Endothelial cell of umbilical vein (primary cell): ENCODE measurements around the gene AACS. TPM values are rescaled to one million over a fixed set of nuclear protein-coding genes. Genes with fewer than 3 reads are reported as not detected.

Experiments used
- BruUV-seq: library from RNA; stranded (reverse); fragments of 400-500 nt; replicated peaks from 2 replicates; lab custom pipeline; 2021; lab: Mats Ljungman, UMichigan
- CTCF ChIA-PET: fragments of 300-600, 350-600 bp; sonication (Branson Sonifier 250); formaldehyde crosslinking; loops from one replicate; lab custom pipeline; 2021; ENCODE audit warnings: antibody characterized with exemption, inconsistent platforms; lab: Charles Lee
- POLR2A ChIA-PET: fragments of 300-600, 350-600 bp; sonication (Branson Sonifier 250); formaldehyde crosslinking; loops from one replicate; lab custom pipeline; 2021; ENCODE audit warnings: antibody characterized with exemption, inconsistent platforms; lab: Charles Lee
- DNase-seq: peaks from one replicate; pipeline ENCODE4 v3.0.0-alpha.2; 2011; ENCODE audit warnings: low read depth, low spot score
- FAIRE-seq: peaks from 2 replicates; lab custom pipeline; 2011; peaks lifted over from hg19 to GRCh38; lab: Jason Lieb, UNC
- H2AFZ ChIP-seq: 2 replicates; pipeline ENCODE4 v1.6.0; 2012; ENCODE audit warnings: low read depth, low read length, control low read depth, inconsistent platforms
- H3K27ac ChIP-seq: 2 replicates; pipeline ENCODE4 v1.5.1; 2011; ENCODE audit warnings: low read depth, mild to moderate bottlenecking, control low read depth, low read length, moderate library complexity; ENCODE audit not compliant: insufficient read depth
- H3K27me3 ChIP-seq, 2 experiments: 2 replicates each; pipeline versions ENCODE4 v1.6.0 to v1.6.1; 2011; ENCODE audit warnings: low read length in 2 of 2, mixed read lengths in 1 of 2; ENCODE audit not compliant: control insufficient read depth in 2 of 2, insufficient read depth in 2 of 2
- H3K36me3 ChIP-seq, 2 experiments: 2 replicates in 1 of 2; 3 replicates in 1 of 2; pipeline ENCODE4 v1.5.1; 2011; ENCODE audit warnings: low read length in 2 of 2, mild to moderate bottlenecking in 1 of 2, moderate library complexity in 1 of 2; ENCODE audit not compliant: control insufficient read depth in 2 of 2, insufficient read depth in 2 of 2; ENCODE audit errors: extremely low read depth in 1 of 2
- H3K4me1 ChIP-seq: 3 replicates; pipeline ENCODE4 v1.5.1; 2011; ENCODE audit warnings: mild to moderate bottlenecking, low read length; ENCODE audit not compliant: control insufficient read depth, insufficient read depth; ENCODE audit errors: extremely low read depth
- H3K4me2 ChIP-seq: 2 replicates; pipeline ENCODE4 v1.6.1; 2011; ENCODE audit warnings: low read length, control low read depth, mixed read lengths; ENCODE audit not compliant: insufficient read depth
- H3K4me3 ChIP-seq, 3 experiments: fragments of 200-600 bp in 1 of 3; sonication (generic), shearing (Covaris generic) in 1 of 3; replicated peaks in 1 of 3; 2 replicates each; pipeline ENCODE4 v1.5.1; 2011 to 2016; ENCODE audit warnings: control low read depth in 3 of 3, low read length in 3 of 3, mild to moderate bottlenecking in 2 of 3, inconsistent platforms in 1 of 3, low read depth in 1 of 3, moderate library complexity in 1 of 3; ENCODE audit not compliant: insufficient read depth in 1 of 3
- H3K79me2 ChIP-seq: 2 replicates; pipeline ENCODE4 v1.6.0; 2012; ENCODE audit warnings: low read length, inconsistent platforms; ENCODE audit not compliant: control insufficient read depth, insufficient read depth
- H3K9ac ChIP-seq: replicated peaks from 2 replicates; pipeline ENCODE3; 2011; ENCODE audit warnings: low read length, control low read depth; ENCODE audit not compliant: insufficient read depth; ENCODE audit errors: extremely low read depth
- H3K9me1 ChIP-seq: replicated peaks from 3 replicates; pipeline ENCODE4 v1.6.0; 2011; ENCODE audit warnings: mild to moderate bottlenecking, low read length; ENCODE audit not compliant: control insufficient read depth, insufficient read depth; ENCODE audit errors: extremely low read depth
- H3K9me3 ChIP-seq: replicated peaks from 2 replicates; pipeline ENCODE4 v1.5.1; 2012; ENCODE audit warnings: low read length, inconsistent platforms; ENCODE audit not compliant: control insufficient read depth, insufficient read depth
- H4K20me1 ChIP-seq: replicated peaks from 2 replicates; pipeline ENCODE3; 2011; ENCODE audit warnings: mild to moderate bottlenecking, low read length; ENCODE audit not compliant: control insufficient read depth, insufficient read depth; ENCODE audit errors: extremely low read depth
- EZH2 ChIP-seq: IDR thresholded peaks from 2 replicates; pipeline ENCODE4 v1.6.1; 2012; ENCODE audit warnings: borderline replicate concordance, low read depth, mild to moderate bottlenecking, moderate library complexity, low read length, inconsistent platforms; ENCODE audit not compliant: severe bottlenecking
- FOS ChIP-seq: IDR thresholded peaks from 2 replicates; pipeline ENCODE4 v1.6.1; 2011; ENCODE audit warnings: mild to moderate bottlenecking, low read length, moderate library complexity, borderline replicate concordance; ENCODE audit not compliant: insufficient read depth
- GATA2 ChIP-seq: IDR thresholded peaks from 2 replicates; pipeline ENCODE4 v1.7.0; 2011; ENCODE audit warnings: low read depth, mild to moderate bottlenecking, moderate library complexity, mixed read lengths, low read length; ENCODE audit not compliant: insufficient read length, insufficient read depth
- JUN ChIP-seq: IDR thresholded peaks from 2 replicates; pipeline ENCODE4 v1.6.1; 2011; ENCODE audit warnings: borderline replicate concordance, low read depth; ENCODE audit not compliant: insufficient read length, insufficient read depth
- MYC ChIP-seq: IDR thresholded peaks from one replicate; pipeline ENCODE4 v1.6.1; 2011; ENCODE audit warnings: mild to moderate bottlenecking, low read depth, low read length
- POLR2A ChIP-seq: IDR thresholded peaks from 2 replicates; pipeline ENCODE4 v1.6.1; 2012; ENCODE audit warnings: low read depth, mild to moderate bottlenecking, control low read depth, low read length
- POLR2AphosphoS5 ChIP-seq: IDR thresholded peaks from 2 replicates; pipeline ENCODE4 v1.6.1; 2012; ENCODE audit warnings: low read depth, mild to moderate bottlenecking, control low read depth, low read length, moderate library complexity; ENCODE audit not compliant: insufficient read depth
- dilution Hi-C: fragments of 300-500 bp; cut with MboI; formaldehyde crosslinking; loops from one replicate; pipeline ENCODE4 v1.15.0; 2019; ENCODE audit warnings: low sequenced_read_pairs; ENCODE audit not compliant: extremely low pct_ligation_motif_present
- intact Hi-C: fragments of 100-400 bp; cut with micrococcal nuclease; formaldehyde crosslinking; loops from one replicate; pipeline ENCODE4 v1.10.0; 2022
- polyA plus RNA-seq, 4 experiments: library from polyadenylated mRNA; depleted of rRNA in 3 of 4; stranded (reverse) in 3 of 4; unstranded in 1 of 4; fragments of >200 nt; gene quantifications; 2 replicates each; pipeline versions ENCODE4 v1.2.1 to v1.2.3, GENCODE V29; 2011 to 2012; ENCODE audit warnings: missing spikeins in 1 of 4
- total RNA-seq: library from RNA; stranded (reverse); gene quantifications from 2 replicates; pipeline ENCODE4 v1.2.3, GENCODE V29; 2021
- TF ChIP-seq, protein P1 (sequence below): IDR thresholded peaks from 2 replicates; pipeline ENCODE4 v1.6.1; 2011; ENCODE audit not compliant: insufficient read depth, insufficient read length
- TF ChIP-seq, protein P2 (sequence below), 2 donors: IDR thresholded peaks; 1 replicate in 1 of 2; 2 replicates in 1 of 2; pipeline ENCODE4 v1.5.1; 2011; ENCODE audit warnings: low read length in 2 of 2, mild to moderate bottlenecking in 2 of 2, moderate library complexity in 2 of 2, control low read depth in 1 of 2, inconsistent platforms in 1 of 2, low read depth in 1 of 2; ENCODE audit not compliant: insufficient read depth in 1 of 2; ENCODE audit errors: extremely low read depth in 1 of 2

AACS gene
- total and polyA plus RNA-seq, 2 donors (not counting 3 experiments of a cell fraction or from before 2014, with no cell fraction given) = 34.7 to 40.3 TPM

DNA sequence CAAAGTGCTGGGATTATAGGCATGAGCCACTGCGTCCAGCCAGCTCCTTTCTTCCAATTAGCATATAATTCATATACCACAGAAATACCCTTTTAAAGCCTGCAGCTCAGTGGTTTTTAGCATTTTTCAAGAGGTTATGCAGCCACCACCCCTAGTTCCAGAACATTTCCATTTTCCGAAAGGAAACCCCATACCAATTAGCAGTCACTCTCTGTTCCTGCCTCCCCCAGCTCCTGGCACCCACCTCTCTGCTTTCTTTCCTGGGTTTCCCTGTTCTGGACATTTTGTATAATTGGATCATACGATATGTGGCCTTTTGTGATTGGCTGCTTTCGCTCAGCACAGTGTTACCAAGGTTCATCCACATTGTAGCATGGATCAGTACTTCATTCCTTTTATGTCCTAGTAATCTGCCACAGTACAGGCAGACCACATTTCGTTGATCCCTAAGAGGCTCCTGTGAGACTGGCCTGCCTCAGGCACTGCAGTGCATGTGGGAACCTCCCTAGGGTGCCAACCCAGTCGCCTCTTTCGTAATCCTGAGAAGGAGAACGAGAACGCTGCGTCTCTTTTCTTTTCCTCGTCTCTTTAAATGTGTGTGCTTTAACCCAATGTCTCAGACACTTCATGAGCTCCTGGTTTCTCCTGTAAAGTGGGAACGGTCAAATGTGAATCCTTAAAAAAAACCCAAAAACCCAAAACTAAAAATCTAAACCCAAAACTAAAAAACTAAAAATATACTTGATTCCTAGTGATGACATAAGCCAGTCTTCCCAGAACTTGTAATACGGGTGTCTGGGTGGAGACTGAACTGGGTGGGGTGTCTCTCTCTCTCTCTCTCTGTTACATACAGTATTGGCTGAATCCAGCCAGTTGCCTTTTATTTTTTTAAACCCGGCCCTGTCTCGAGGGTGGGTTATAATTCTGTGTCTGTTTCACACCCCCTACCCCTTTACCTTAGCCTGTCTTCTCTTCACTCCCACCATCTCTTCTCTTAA lies 14.7 kb downstream of the AACS start:
- BruUV-seq = no TSS peak
- Histone ChIP-seq H3K36me3 (peaks cover 10 to 15% of the 10 kb centered on the region in 2 experiments), H3K4me2 (no peak overlapping the region), H3K79me2 (no peaks in the 10 kb centered on the region), H4K20me1 (no peaks in the 10 kb centered on the region), H3K9me3 (no peaks in the 10 kb centered on the region), H3K27ac (no peak overlapping the region), H3K27me3 (no peaks in the 10 kb centered on the region), H3K9me1 (no peaks in the 10 kb centered on the region), H3K4me1 (no peaks in the 10 kb centered on the region), H3K9ac (no peak overlapping the region), H2AFZ (no peak overlapping the region), H3K4me3 (no peak overlapping the region)
- dilution Hi-C loops (no loop called here), intact Hi-C loops (no loop called here)
- FAIRE-seq = no peak
- CTCF ChIA-PET = no interaction called here
- no peak for DNase-seq
- TF ChIP-seq, protein P1, sequence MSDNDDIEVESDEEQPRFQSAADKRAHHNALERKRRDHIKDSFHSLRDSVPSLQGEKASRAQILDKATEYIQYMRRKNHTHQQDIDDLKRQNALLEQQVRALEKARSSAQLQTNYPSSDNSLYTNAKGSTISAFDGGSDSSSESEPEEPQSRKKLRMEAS = no peak
- TF ChIP-seq FOS = no peak
- no peak for TF ChIP-seq JUN
- TF ChIP-seq POLR2A = no peak
- TF ChIP-seq GATA2 = no peak
- TF ChIP-seq MYC = no peak
- TF ChIP-seq, protein P2, sequence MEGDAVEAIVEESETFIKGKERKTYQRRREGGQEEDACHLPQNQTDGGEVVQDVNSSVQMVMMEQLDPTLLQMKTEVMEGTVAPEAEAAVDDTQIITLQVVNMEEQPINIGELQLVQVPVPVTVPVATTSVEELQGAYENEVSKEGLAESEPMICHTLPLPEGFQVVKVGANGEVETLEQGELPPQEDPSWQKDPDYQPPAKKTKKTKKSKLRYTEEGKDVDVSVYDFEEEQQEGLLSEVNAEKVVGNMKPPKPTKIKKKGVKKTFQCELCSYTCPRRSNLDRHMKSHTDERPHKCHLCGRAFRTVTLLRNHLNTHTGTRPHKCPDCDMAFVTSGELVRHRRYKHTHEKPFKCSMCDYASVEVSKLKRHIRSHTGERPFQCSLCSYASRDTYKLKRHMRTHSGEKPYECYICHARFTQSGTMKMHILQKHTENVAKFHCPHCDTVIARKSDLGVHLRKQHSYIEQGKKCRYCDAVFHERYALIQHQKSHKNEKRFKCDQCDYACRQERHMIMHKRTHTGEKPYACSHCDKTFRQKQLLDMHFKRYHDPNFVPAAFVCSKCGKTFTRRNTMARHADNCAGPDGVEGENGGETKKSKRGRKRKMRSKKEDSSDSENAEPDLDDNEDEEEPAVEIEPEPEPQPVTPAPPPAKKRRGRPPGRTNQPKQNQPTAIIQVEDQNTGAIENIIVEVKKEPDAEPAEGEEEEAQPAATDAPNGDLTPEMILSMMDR (IDR thresholded peaks at IDR 0.05; ENCODE audit: extremely low read depth in 1 of 2, insufficient read depth in 1 of 2, low read depth in 1 of 2, low read length in 2 of 2) = no peak
- no peak for TF ChIP-seq EZH2
- no peak for TF ChIP-seq POLR2AphosphoS5
- POLR2A ChIA-PET = no interaction called here
